Measurements from ENCODE around the gene RASD1. TPM values are rescaled to one million over a fixed set of nuclear protein-coding genes. Genes with fewer than 3 reads are reported as not detected.

The RASD1 gene
- total and polyA plus RNA-seq, 4 donors: 0.89 to 46.7 (median 14.7) TPM

- DNase-seq (ENCODE audit: low spot score): no peak
- TF ChIP-seq HNF4A (conservative IDR thresholded peaks at IDR 0.05): no peak
- no peak for TF ChIP-seq RXRA (IDR thresholded peaks at IDR 0.05)
- no peak for TF ChIP-seq SP1 (IDR thresholded peaks at IDR 0.05)
- no peak for TF ChIP-seq HNF4G (IDR thresholded peaks at IDR 0.05)
- TF ChIP-seq FOXA2 (IDR thresholded peaks at IDR 0.05): no peak
- TF ChIP-seq EGR1 (IDR thresholded peaks at IDR 0.05; ENCODE audit: low read depth in 2 of 2): no peak
- TF ChIP-seq, protein P1, sequence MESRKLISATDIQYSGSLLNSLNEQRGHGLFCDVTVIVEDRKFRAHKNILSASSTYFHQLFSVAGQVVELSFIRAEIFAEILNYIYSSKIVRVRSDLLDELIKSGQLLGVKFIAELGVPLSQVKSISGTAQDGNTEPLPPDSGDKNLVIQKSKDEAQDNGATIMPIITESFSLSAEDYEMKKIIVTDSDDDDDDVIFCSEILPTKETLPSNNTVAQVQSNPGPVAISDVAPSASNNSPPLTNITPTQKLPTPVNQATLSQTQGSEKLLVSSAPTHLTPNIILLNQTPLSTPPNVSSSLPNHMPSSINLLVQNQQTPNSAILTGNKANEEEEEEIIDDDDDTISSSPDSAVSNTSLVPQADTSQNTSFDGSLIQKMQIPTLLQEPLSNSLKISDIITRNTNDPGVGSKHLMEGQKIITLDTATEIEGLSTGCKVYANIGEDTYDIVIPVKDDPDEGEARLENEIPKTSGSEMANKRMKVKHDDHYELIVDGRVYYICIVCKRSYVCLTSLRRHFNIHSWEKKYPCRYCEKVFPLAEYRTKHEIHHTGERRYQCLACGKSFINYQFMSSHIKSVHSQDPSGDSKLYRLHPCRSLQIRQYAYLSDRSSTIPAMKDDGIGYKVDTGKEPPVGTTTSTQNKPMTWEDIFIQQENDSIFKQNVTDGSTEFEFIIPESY (IDR thresholded peaks at IDR 0.05): no peak
- TF ChIP-seq JUND (IDR thresholded peaks at IDR 0.05): no peak
- no peak for TF ChIP-seq CTCF (IDR thresholded peaks at IDR 0.05; ENCODE audit: low read depth, low read length, missing input control)
- no peak for TF ChIP-seq NR2F2 (IDR thresholded peaks at IDR 0.05)
- TF ChIP-seq MAX (IDR thresholded peaks at IDR 0.05): no peak
- TF ChIP-seq RAD21 (IDR thresholded peaks at IDR 0.05): no peak
- TF ChIP-seq, protein P2, sequence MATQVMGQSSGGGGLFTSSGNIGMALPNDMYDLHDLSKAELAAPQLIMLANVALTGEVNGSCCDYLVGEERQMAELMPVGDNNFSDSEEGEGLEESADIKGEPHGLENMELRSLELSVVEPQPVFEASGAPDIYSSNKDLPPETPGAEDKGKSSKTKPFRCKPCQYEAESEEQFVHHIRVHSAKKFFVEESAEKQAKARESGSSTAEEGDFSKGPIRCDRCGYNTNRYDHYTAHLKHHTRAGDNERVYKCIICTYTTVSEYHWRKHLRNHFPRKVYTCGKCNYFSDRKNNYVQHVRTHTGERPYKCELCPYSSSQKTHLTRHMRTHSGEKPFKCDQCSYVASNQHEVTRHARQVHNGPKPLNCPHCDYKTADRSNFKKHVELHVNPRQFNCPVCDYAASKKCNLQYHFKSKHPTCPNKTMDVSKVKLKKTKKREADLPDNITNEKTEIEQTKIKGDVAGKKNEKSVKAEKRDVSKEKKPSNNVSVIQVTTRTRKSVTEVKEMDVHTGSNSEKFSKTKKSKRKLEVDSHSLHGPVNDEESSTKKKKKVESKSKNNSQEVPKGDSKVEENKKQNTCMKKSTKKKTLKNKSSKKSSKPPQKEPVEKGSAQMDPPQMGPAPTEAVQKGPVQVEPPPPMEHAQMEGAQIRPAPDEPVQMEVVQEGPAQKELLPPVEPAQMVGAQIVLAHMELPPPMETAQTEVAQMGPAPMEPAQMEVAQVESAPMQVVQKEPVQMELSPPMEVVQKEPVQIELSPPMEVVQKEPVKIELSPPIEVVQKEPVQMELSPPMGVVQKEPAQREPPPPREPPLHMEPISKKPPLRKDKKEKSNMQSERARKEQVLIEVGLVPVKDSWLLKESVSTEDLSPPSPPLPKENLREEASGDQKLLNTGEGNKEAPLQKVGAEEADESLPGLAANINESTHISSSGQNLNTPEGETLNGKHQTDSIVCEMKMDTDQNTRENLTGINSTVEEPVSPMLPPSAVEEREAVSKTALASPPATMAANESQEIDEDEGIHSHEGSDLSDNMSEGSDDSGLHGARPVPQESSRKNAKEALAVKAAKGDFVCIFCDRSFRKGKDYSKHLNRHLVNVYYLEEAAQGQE (IDR thresholded peaks at IDR 0.05): no peak
- TF ChIP-seq ATF3 (IDR thresholded peaks at IDR 0.05): no peak
- no peak for TF ChIP-seq GABPA (IDR thresholded peaks at IDR 0.05 in 1 of 2, conservative IDR thresholded peaks at IDR 0.05 in 1 of 2)
- TF ChIP-seq TAF1 (conservative IDR thresholded peaks at IDR 0.05): no peak
- TF ChIP-seq YY1 (IDR thresholded peaks at IDR 0.05): no peak
- TF ChIP-seq FOXA1 (IDR thresholded peaks at IDR 0.05): no peak
- Histone ChIP-seq H3K4me1 (ENCODE audit: control insufficient read depth in 4 of 4, insufficient read depth in 4 of 4, low read length in 3 of 4) (peaks cover 0 to 2% (median 0%) of the 10 kb centered on the region in 4 donors), H3K9me3 (ENCODE audit: control insufficient read depth in 4 of 4, low read length in 3 of 4) (no peaks in the 10 kb centered on the region), H3K9ac (ENCODE audit: low read depth in 1 of 2, low read length in 2 of 2) (no peak overlapping the region), H3K27ac (ENCODE audit: low read depth in 1 of 2, low read length in 2 of 2) (no peak overlapping the region), H3K36me3 (ENCODE audit: control insufficient read depth in 4 of 4, insufficient read depth in 3 of 4, low read depth in 1 of 4, low read length in 3 of 4) (no peaks in the 10 kb centered on the region), H3K27me3 (ENCODE audit: control insufficient read depth in 4 of 4, insufficient read depth in 4 of 4, low read length in 3 of 4) (no peaks in the 10 kb centered on the region), H3K4me3 (ENCODE audit: low read depth in 1 of 3, low read length in 3 of 3) (no peak overlapping the region)
- 93% methylated on average over 19 of the region's 19 CpGs for WGBS
Measured at GRCh38 chr17:17456251-17456650, 39.9 kb downstream of the RASD1 start.

Data from liver (tissue), 9 donors.